Stomach (tissue), 4 donors: Measurements from ENCODE around the gene RPS15.

Source experiments
- POLR2A ChIP-seq, 4 donors: fragments of 450-650 bp; IDR thresholded peaks; one replicate each; pipeline ENCODE4 v1.6.1; 2016; ENCODE audit warnings: antibody characterized with exemption in 4 of 4, control low read depth in 2 of 4, mild to moderate bottlenecking in 1 of 4, moderate library complexity in 1 of 4
- POLR2AphosphoS5 ChIP-seq, 3 donors: sonication (generic); formaldehyde crosslinking; IDR thresholded peaks; one replicate each; pipeline ENCODE4 v1.6.1; 2016; ENCODE audit warnings: antibody characterized with exemption in 3 of 3
- TF ChIP-seq, protein P1 (sequence below), 7 experiments: fragments of 450-650 bp in 4 of 7; fragments of 200-600 bp in 3 of 7; sonication (generic) in 3 of 7; IDR thresholded peaks; one replicate each; pipeline ENCODE4 v1.5.1; 2016 to 2019; ENCODE audit warnings: antibody characterized with exemption in 7 of 7, control low read depth in 2 of 7, mild to moderate bottlenecking in 1 of 7

- TF ChIP-seq POLR2A (IDR thresholded peaks at IDR 0.05) (no peak), POLR2AphosphoS5 (IDR thresholded peaks at IDR 0.05) (no peak)
- TF ChIP-seq, protein P1, sequence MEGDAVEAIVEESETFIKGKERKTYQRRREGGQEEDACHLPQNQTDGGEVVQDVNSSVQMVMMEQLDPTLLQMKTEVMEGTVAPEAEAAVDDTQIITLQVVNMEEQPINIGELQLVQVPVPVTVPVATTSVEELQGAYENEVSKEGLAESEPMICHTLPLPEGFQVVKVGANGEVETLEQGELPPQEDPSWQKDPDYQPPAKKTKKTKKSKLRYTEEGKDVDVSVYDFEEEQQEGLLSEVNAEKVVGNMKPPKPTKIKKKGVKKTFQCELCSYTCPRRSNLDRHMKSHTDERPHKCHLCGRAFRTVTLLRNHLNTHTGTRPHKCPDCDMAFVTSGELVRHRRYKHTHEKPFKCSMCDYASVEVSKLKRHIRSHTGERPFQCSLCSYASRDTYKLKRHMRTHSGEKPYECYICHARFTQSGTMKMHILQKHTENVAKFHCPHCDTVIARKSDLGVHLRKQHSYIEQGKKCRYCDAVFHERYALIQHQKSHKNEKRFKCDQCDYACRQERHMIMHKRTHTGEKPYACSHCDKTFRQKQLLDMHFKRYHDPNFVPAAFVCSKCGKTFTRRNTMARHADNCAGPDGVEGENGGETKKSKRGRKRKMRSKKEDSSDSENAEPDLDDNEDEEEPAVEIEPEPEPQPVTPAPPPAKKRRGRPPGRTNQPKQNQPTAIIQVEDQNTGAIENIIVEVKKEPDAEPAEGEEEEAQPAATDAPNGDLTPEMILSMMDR (IDR thresholded peaks at IDR 0.05): no peak
These were observed 12.9 kb upstream of the RPS15 start for GRCh38 chr19:1425102-1425837.
